Prostate gland (tissue), 2 donors: Measurements from ENCODE around the gene IGSF6.

ENCODE experiments used
- POLR2A ChIP-seq: fragments of 450-650 bp; IDR thresholded peaks from one replicate; pipeline ENCODE4 v1.6.1; 2016; ENCODE audit warnings: antibody characterized with exemption, mild to moderate bottlenecking
- POLR2AphosphoS5 ChIP-seq: sonication (generic); formaldehyde crosslinking; IDR thresholded peaks from one replicate; pipeline ENCODE4 v1.6.1; 2017; ENCODE audit warnings: antibody characterized with exemption
- TF ChIP-seq, protein P1 (sequence below), 4 experiments: fragments of 200-600 bp in 2 of 4; fragments of 450-650 bp in 2 of 4; sonication (generic) in 2 of 4; IDR thresholded peaks; 1 replicate in 3 of 4; 2 replicates in 1 of 4; pipeline ENCODE4 v1.5.1; 2016 to 2019; ENCODE audit warnings: antibody characterized with exemption in 4 of 4, mild to moderate bottlenecking in 2 of 4, moderate library complexity in 2 of 4

DNA sequence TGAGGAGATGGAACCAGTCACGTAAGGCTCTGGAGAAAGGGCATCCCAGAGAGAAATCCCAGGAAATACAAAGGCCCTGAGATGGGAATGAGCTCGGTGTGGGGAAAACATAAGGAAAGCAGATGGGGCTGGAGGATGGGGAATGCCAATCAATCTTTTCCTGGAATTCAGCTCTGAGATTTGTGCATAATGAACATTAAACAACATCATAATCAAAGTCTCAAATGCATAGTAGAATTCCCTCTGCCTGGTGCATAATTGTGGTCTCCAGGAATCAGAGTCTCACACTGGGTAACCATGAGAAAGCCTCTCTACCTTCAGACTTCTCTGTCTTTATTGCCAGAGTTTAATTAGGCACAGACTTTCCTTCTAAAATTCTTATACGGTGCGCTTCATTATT is 42.2 kb upstream of the IGSF6 start:
- TF ChIP-seq, protein P1, sequence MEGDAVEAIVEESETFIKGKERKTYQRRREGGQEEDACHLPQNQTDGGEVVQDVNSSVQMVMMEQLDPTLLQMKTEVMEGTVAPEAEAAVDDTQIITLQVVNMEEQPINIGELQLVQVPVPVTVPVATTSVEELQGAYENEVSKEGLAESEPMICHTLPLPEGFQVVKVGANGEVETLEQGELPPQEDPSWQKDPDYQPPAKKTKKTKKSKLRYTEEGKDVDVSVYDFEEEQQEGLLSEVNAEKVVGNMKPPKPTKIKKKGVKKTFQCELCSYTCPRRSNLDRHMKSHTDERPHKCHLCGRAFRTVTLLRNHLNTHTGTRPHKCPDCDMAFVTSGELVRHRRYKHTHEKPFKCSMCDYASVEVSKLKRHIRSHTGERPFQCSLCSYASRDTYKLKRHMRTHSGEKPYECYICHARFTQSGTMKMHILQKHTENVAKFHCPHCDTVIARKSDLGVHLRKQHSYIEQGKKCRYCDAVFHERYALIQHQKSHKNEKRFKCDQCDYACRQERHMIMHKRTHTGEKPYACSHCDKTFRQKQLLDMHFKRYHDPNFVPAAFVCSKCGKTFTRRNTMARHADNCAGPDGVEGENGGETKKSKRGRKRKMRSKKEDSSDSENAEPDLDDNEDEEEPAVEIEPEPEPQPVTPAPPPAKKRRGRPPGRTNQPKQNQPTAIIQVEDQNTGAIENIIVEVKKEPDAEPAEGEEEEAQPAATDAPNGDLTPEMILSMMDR (IDR thresholded peaks at IDR 0.05), result no peak
- TF ChIP-seq POLR2AphosphoS5 (no peak), POLR2A (no peak)
